Fibroblast of pulmonary artery (primary cell): ENCODE measurements around the gene NT5DC3.

Experiments used
- DNase-seq: peaks from one replicate; pipeline ENCODE4 v3.0.0-alpha.2; 2010; ENCODE audit warnings: low read depth
- H3K4me3 ChIP-seq: replicated peaks from 2 replicates; pipeline ENCODE4 v1.5.1; 2011; ENCODE audit warnings: low read depth, mild to moderate bottlenecking, control low read depth, low read length, moderate library complexity
- CTCF ChIP-seq: IDR thresholded peaks from 2 replicates; pipeline ENCODE4 v1.5.1; 2011; ENCODE audit warnings: mild to moderate bottlenecking, control low read depth, low read length, inconsistent platforms; ENCODE audit errors: missing control alignments

NT5DC3 gene

GRCh38 chr12:103824845-103825244, 16.2 kb downstream of the NT5DC3 start:
- no peak overlapping the region for H3K4me3 ChIP-seq

GRCh38 chr12:103824290-103824689, 16.7 kb downstream of the NT5DC3 start:
- no peak for DNase-seq
- H3K4me3 ChIP-seq, result no peak overlapping the region
- TF ChIP-seq CTCF, result no peak

More at GRCh38 chr12:103824845-103825244, 16.2 kb downstream of the NT5DC3 start:
- TF ChIP-seq CTCF, result no peak
- DNase-seq, result no peak

GRCh38 chr12:103823871-103824270, 17.2 kb downstream of the NT5DC3 start:
- no peak for TF ChIP-seq CTCF
- no peak for DNase-seq
- no peak overlapping the region for H3K4me3 ChIP-seq

GRCh38 chr12:103821773-103822172, 19.3 kb downstream of the NT5DC3 start:
- no peak overlapping the region for H3K4me3 ChIP-seq
- TF ChIP-seq CTCF, result no peak
- no peak for DNase-seq

GRCh38 chr12:103820881-103821489, 20.0 kb downstream of the NT5DC3 start:
- TF ChIP-seq CTCF, result no peak
- H3K4me3 ChIP-seq, result no peak overlapping the region
- no peak for DNase-seq

GRCh38 chr12:103820361-103820760, 20.7 kb downstream of the NT5DC3 start:
- TF ChIP-seq CTCF, result no peak
- H3K4me3 ChIP-seq, result no peak overlapping the region
- DNase-seq, result no peak

GRCh38 chr12:103819892-103820291, 21.1 kb downstream of the NT5DC3 start:
- H3K4me3 ChIP-seq, result no peak overlapping the region
- DNase-seq, result no peak
- TF ChIP-seq CTCF, result no peak
